IPS-18a (cell line): ENCODE data around the gene GNB2.
"Not testable (repeated sequence)": the region's sequence is repeated elsewhere in the genome, so short reads cannot be mapped to it uniquely, and the experiment has no call there.

Source experiments
- H3K27ac ChIP-seq: one replicate; pipeline ENCODE4 v1.5.1; 2013; ENCODE audit warnings: low read length
- H3K27me3 ChIP-seq: one replicate; pipeline ENCODE4 v1.6.1; 2013; ENCODE audit warnings: mild to moderate bottlenecking, low read length; ENCODE audit not compliant: control insufficient read depth, insufficient read depth
- H3K36me3 ChIP-seq: one replicate; pipeline ENCODE4 v1.6.1; 2013; ENCODE audit warnings: low read depth, low read length; ENCODE audit not compliant: control insufficient read depth
- H3K4me1 ChIP-seq: one replicate; pipeline ENCODE4 v1.6.1; 2013; ENCODE audit warnings: low read depth, low read length; ENCODE audit not compliant: control insufficient read depth
- H3K4me3 ChIP-seq: one replicate; pipeline ENCODE4 v1.5.1; 2013; ENCODE audit warnings: low read length
- H3K9ac ChIP-seq: one replicate; pipeline ENCODE4 v1.6.1; 2013; ENCODE audit warnings: mild to moderate bottlenecking, low read length, moderate library complexity
- H3K9me3 ChIP-seq: one replicate; pipeline ENCODE4 v1.6.1; 2013; ENCODE audit warnings: low read depth, low read length; ENCODE audit not compliant: control insufficient read depth

The GNB2 gene

GRCh38 chr7:100694098-100694745, 20.7 kb downstream of the GNB2 start, which contains the start of gene GIGYF1:
Gene GIGYF1 (minus strand): TSS chr7:100694250. CDS start chr7:100688238, 6,012 bp downstream.
- Histone ChIP-seq H3K9ac (peak within 1 kb of the TSS; percentile 92), H3K36me3 (peaks cover 8% of the 10 kb centered on the region), H3K4me3 (peak within 1 kb of the TSS; percentile 88), H3K9me3 (no peaks in the 10 kb centered on the region), H3K4me1 (peaks cover 13% of the 10 kb centered on the region), H3K27me3 (no peaks in the 10 kb centered on the region), H3K27ac (no peak within 1 kb of the TSS)

- peak overlapping the region; percentile 2 for H3K4me3 ChIP-seq
- no peaks in the 10 kb centered on the region for H3K9me3 ChIP-seq
- H3K27me3 ChIP-seq: no peaks in the 10 kb centered on the region
- peaks cover 6% of the 10 kb centered on the region for H3K36me3 ChIP-seq
- peak overlapping the region; percentile 2 for H3K27ac ChIP-seq
- H3K9ac ChIP-seq: no peak overlapping the region
- H3K4me1 ChIP-seq: peaks cover 13% of the 10 kb centered on the region
Observed at GRCh38 chr7:100696123-100696521, 22.6 kb downstream of the GNB2 start.

- Histone ChIP-seq H3K27me3 (no peaks in the 10 kb centered on the region), H3K36me3 (no peaks in the 10 kb centered on the region), H3K9ac (no peak overlapping the region), H3K9me3 (no peaks in the 10 kb centered on the region), H3K4me1 (no peaks in the 10 kb centered on the region), H3K27ac (no peak overlapping the region), H3K4me3 (no peak overlapping the region)
Observed at GRCh38 chr7:100699018-100699417, 25.5 kb downstream of the GNB2 start.

GRCh38 chr7:100701089-100701488, 27.5 kb downstream of the GNB2 start:
- H3K4me1 ChIP-seq, H3K27me3 ChIP-seq, H3K9ac ChIP-seq: not testable (repeated sequence)

GRCh38 chr7:100705320-100705752, 31.8 kb downstream of the GNB2 start:
- peak overlapping the region; percentile 90 for H3K27ac ChIP-seq
- peak overlapping the region; percentile 86 for H3K4me3 ChIP-seq
- no peaks in the 10 kb centered on the region for H3K9me3 ChIP-seq
- peaks cover 12% of the 10 kb centered on the region for H3K36me3 ChIP-seq
- H3K27me3 ChIP-seq: no peaks in the 10 kb centered on the region
- H3K4me1 ChIP-seq: no peaks in the 10 kb centered on the region
- peak overlapping the region; percentile 96 for H3K9ac ChIP-seq

More at GRCh38 chr7:100701089-100701488, 27.5 kb downstream of the GNB2 start:
- not testable (repeated sequence) for H3K4me3 ChIP-seq, H3K9me3 ChIP-seq, H3K27ac ChIP-seq, H3K36me3 ChIP-seq

GRCh38 chr7:100705753-100706671, 32.5 kb downstream of the GNB2 start, which contains the start of gene POP7:
Gene POP7 (plus strand): TSS chr7:100706121. CDS start chr7:100706831, 710 bp downstream.
- peak within 1 kb of the TSS; percentile 96 for H3K9ac ChIP-seq
- no peaks in the 10 kb centered on the region for H3K4me1 ChIP-seq
- no peaks in the 10 kb centered on the region for H3K27me3 ChIP-seq
- H3K27ac ChIP-seq: peak within 1 kb of the TSS; percentile 90
- H3K36me3 ChIP-seq: peaks cover 12% of the 10 kb centered on the region
- H3K4me3 ChIP-seq: peak within 1 kb of the TSS; percentile 86
- H3K9me3 ChIP-seq: no peaks in the 10 kb centered on the region

GRCh38 chr7:100706672-100707311, 33.3 kb downstream of the GNB2 start:
- Histone ChIP-seq H3K27ac (no peak overlapping the region), H3K9me3 (no peaks in the 10 kb centered on the region), H3K9ac (peak overlapping the region; percentile 96), H3K4me1 (no peaks in the 10 kb centered on the region), H3K27me3 (no peaks in the 10 kb centered on the region), H3K36me3 (peaks cover 12% of the 10 kb centered on the region), H3K4me3 (peak overlapping the region; percentile 86)

- H3K9me3 ChIP-seq: no peaks in the 10 kb centered on the region
- no peaks in the 10 kb centered on the region for H3K4me1 ChIP-seq
- H3K9ac ChIP-seq: no peak overlapping the region
- no peak overlapping the region for H3K27ac ChIP-seq
- H3K27me3 ChIP-seq: no peaks in the 10 kb centered on the region
- no peak overlapping the region for H3K4me3 ChIP-seq
- peaks cover 12% of the 10 kb centered on the region for H3K36me3 ChIP-seq
Observed at GRCh38 chr7:100708395-100708794, 34.9 kb downstream of the GNB2 start.

GRCh38 chr7:100710452-100710851, 36.9 kb downstream of the GNB2 start:
- no peak overlapping the region for H3K27ac ChIP-seq
- H3K4me1 ChIP-seq: no peaks in the 10 kb centered on the region
- no peak overlapping the region for H3K9ac ChIP-seq
- H3K36me3 ChIP-seq: peaks cover 12% of the 10 kb centered on the region
- no peaks in the 10 kb centered on the region for H3K9me3 ChIP-seq
- no peaks in the 10 kb centered on the region for H3K27me3 ChIP-seq
- no peak overlapping the region for H3K4me3 ChIP-seq

- no peaks in the 10 kb centered on the region for H3K27me3 ChIP-seq
- no peaks in the 10 kb centered on the region for H3K9me3 ChIP-seq
- no peaks in the 10 kb centered on the region for H3K4me1 ChIP-seq
- no peak overlapping the region for H3K27ac ChIP-seq
- H3K4me3 ChIP-seq: no peak overlapping the region
- H3K36me3 ChIP-seq: peaks cover 12% of the 10 kb centered on the region
- no peak overlapping the region for H3K9ac ChIP-seq
Observed at GRCh38 chr7:100711369-100711768, 37.8 kb downstream of the GNB2 start.

GRCh38 chr7:100714725-100715124, 41.2 kb downstream of the GNB2 start:
- Histone ChIP-seq H3K9ac (no peak overlapping the region), H3K27me3 (peaks cover 4% of the 10 kb centered on the region)

More at GRCh38 chr7:100714725-100715124, 41.2 kb downstream of the GNB2 start:
- Histone ChIP-seq H3K9me3 (no peaks in the 10 kb centered on the region), H3K4me3 (no peak overlapping the region), H3K27ac (no peak overlapping the region), H3K4me1 (no peaks in the 10 kb centered on the region), H3K36me3 (no peaks in the 10 kb centered on the region)
